Myocyte (in vitro differentiated cells): ENCODE measurements around the gene ODAD3. TPM values are rescaled to one million over a fixed set of nuclear protein-coding genes. Genes with fewer than 3 reads are reported as not detected.
"Not testable (repeated sequence)": the region's sequence is repeated elsewhere in the genome, so short reads cannot be mapped to it uniquely, and the experiment has no call there.

ENCODE experiments used
- DNase-seq: peaks from one replicate; pipeline ENCODE4 v3.0.0-alpha.2; 2012; ENCODE audit warnings: low read depth
- polyA plus RNA-seq: library from polyadenylated mRNA; unstranded; fragments of >200 nt; gene quantifications from one replicate; pipeline ENCODE4 v1.2.1, GENCODE V29; 2012; ENCODE audit warnings: missing spikeins
- total RNA-seq: library from RNA; depleted of rRNA; stranded (reverse); fragments of >200 nt; gene quantifications from 2 replicates; pipeline ENCODE4 v1.2.3, GENCODE V29; 2014

ODAD3 gene
- total RNA-seq, result 0.10 and 0.32 TPM in 2 replicates
- 0.93 TPM for polyA plus RNA-seq

DNA sequence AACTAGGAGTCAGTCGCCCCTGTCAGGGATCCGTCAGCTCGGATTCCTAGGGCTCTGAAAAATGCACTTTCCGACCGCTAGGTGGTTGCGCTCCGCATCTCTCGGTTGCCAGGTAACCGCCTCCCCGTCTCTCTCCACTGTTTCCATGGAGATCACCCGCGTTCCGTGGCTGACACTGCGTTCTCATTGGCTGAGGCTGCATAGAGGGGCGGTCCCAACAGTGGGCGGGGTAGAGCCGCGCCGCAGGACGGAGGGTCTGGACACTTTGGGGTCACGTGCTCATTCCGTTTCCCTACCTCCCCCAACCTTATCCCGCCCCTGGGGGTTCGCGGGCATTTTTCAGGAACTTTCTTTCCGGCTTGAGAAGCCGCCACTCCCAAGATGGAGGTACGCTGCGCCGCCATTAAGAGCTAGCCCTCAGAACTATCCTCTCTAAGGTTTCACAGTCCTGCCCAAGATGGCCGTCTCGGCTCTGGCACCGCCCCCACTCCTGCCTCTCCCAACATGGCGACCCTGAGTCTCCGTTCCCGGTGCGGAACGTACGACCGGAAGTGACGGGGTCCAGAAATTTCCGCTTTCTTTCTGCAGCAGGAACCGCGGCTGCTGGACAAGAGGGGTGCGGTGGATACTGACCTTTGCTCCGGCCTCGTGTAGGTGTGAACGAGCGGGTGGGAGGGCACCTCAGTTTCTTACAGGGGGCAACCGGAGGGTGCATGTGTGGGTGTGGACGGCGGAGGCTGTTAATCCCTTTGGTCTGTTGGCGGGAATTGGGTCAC lies at the start of gene ODAD3, which contains the start of gene PRKCSH:
Gene ODAD3 (minus strand): TSS at position 65 of the 776 bp plus-strand sequence. CDS start 105 bp downstream, outside the sequence.
Gene PRKCSH (plus strand): TSS at position 579 of the 776 bp plus-strand sequence. CDS start 483 bp downstream, outside the sequence.
- peak; percentile 100 for DNase-seq

DNA sequence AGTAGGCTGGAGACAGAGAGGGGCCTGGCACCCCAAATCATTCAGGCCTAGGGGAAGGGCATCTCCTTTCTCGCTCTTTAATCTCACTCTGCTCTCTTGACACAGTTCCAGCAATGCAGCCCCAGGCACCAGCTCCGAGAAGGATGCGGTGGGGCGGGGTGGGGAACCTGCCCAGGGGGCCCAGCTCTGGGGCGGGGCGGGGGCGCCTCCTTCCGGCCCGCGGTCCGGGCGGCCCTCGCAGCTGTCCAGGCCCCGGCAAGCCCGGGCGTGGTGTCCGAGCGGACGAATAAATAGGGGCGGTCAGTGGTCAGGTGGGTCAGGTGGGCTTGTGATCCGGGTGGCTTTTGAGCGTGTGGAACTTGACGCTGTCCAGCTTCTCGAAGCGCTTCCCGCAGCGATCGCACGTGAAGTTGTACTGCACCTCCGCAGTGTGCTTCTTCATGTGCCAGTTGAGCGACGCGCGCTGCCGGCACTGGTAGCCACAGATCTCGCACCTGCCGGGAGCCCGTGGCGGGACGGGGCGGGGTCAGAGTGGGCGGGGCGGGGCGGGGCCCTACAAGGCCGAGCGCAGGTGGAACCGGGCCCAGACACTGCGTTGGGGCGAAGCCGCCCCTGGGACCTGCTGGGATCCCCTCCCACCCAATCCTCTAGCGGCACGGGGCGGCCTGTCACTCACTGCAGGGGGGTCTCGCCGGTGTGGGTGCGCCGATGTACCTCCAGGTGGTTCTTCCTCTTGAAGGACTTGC lies 48.6 kb upstream of the ODAD3 start:
- no peak for DNase-seq

DNA sequence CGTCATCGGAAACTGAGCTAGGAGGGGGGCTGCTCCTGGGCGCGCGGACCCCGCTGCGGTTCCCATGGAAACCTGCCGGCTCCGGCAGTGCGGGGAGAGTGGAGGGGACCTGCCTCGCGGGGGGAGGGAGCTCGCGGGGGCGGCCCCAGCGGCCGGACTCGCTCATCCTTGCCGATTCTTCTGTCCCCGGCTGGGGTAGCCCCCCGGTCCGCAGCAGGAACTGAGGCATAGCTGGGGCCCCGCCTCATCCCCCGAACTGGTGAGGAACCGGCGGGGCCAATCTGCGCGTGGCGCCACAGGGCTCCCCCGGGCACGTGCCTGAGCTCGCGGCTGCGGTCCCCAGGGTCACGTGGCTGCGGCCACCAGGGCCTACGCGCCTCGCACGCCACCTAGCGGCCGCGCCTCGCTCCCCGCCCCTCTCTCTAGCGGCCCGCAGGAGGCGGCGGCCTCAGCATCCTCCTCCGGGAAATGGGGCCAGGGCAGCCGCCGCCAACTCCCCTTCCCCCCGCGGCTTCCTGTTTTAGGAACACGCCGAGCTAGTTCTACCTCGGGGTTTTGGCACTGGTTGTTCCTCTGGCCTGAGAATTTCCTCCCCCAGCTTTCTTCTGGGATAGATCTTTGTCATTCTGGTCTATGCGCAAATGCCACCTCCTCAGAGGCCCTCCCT lies 47.6 kb upstream of the ODAD3 start:
- peak; percentile 68 for DNase-seq

DNA sequence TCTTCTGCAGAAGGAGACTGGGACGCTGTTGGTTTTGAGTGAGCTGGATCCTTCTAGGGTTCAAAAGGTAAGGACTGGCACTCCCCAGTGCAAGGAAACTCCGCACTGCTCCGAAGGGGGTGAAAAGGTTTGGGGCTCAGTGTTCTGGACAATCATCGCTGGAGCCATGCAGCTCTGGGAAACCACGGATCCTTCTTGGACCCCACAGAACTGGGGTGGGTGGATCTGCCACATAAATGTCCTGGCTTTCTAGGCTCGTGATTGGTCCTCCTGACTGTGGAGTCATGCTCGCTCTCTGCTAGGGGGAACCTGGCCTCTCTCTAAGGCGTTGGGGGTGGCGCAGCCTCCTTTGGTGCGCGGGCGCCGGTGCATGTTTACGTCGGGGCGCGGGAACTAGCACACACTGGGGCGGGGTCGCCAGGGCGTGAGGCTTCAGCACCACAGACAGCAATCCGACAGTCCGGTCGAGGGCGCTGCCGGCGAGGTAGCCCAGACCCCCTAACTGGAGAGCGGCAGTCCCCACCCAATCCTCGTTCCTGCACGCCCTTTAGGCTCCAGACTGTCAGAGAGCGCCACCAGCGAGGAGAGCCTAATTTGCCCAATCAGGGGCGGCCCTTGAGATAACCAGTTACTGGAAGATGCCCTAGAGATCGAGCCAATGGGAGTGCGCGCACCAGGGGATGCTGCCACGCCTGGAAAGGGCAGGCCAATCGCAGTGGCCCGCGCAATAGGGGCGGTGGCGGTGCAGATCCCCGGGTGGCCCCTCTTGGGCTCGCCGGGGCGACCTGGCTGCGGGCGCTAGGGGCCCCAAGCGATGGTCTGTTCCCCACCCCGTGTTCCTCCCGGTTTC lies 46.8 kb upstream of the ODAD3 start:
- peak; percentile 70 for DNase-seq

DNA sequence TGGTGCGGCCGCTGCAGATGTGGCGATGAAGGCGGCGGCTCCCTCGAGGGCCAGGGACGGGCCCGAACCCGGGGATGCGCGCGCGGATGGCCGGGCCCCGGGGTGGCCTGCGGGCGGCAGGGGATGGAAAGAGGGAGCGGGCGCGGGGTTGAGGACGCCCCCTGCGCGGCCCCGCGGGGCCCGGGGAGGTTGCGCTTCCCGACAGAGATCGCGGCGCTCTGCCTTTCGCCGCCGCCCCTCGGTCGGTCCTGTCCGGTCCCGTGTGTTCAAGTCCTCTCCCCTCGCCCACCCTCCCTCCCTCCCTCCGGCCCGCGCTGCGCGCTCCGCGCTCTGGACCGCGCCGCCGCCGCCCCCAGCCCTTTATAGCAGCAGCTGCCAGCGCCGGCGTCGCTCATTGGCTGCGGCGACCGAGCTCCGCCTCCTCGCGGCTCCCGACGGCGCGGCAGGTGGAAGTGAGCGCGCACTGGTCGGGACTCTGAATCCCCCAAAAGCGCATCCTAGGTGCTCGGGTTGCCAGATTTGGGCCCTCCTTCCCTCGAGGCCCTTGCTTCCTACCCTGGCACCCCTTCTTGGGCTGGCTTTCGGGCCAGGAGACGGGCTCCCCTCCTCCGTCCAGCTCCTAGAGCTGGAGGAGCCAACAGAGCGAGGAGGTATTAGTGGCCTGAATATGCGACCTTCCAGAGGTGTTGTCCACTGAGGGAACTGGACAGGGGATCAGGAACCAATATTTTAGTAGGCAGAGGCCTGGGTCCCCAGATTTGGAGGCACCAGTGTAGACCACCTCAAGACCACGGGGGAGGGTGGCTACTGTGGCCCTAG lies 46.0 kb upstream of the ODAD3 start, which contains the start of gene ELAVL3:
Gene ELAVL3 (minus strand): TSS at position 332 of the 819 bp plus-strand sequence. CDS start 438 bp downstream, outside the sequence.
- no peak for DNase-seq

DNA sequence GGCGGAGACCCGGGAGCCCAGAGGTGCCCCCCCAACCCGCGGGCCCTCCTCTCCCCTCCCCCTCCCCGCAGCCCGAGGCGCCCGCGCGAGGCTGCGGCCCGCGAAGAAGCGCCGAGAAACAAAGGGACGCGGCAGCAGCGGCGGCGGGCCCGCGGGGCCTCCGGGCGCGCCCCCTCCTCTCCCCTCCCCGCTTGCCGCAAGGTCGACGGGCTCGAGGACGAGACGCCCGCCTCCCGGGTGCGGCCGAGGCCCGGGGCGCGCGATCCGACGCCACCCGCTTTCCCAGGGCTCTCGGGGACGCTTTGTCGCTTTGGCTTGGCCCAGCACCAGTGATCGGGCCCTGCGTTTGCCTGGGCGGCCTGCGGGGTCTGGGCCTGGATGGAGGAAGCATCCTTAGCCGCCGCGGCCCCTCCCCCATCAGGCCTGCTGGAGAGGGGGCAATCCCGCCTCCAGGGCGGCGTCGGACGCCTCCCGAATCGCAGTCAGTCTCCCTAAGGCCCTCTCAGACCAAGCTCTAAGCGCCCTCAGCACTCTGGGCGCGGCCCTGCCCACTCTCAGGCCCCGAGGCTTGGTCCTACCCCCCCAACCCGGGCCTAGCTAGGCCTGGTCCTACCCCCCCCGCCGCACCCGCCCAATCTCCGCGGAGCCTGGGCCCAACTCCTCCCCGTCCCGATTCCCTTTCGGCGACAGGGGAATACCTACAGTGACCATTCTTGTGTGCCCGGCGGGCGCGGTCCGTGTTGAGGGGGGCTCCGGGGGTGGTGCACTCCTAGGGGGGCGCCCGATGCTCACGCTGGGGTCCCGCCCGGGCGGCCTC lies 45.2 kb upstream of the ODAD3 start:
- DNase-seq, result no peak

DNA sequence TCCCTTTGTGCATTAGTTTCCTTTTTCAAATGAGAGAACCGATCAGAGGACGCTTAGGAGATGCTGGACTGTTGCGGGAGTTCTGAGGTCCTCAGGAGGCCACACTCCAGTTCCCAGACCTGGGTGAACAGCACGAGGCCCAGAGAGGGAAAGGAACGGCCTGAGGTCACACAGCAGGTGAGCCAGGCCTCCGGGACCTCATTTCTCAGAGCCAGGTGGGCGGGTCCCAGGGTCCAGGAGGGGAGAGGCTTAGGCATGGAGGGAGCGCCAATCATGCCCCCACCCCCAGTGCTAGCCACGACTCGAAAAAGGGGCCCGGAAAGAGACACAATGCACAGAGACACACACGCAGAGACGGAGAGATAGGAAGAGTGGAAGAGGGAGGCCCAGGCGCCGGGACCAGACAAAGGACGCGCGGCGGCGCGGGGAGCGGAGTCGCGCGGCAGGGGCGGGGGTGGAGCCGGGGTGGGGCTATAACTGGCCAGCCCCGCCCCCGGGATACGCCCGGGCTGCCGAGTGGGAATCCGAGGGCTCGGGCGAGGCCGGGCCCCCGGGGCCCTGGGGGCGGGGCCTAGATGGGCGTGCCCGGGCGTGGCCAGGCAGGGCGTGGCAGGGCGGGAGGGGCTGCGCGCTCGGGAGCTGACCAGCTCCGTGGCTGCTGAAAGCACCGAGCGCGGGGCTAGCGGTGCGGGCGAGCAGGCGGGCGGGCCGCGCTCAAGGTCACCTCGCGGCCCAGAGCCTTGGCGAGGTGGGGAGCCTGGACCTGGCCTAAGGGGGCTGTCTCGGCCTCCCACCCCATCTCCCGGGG lies 44.4 kb upstream of the ODAD3 start:
- no peak for DNase-seq

DNA sequence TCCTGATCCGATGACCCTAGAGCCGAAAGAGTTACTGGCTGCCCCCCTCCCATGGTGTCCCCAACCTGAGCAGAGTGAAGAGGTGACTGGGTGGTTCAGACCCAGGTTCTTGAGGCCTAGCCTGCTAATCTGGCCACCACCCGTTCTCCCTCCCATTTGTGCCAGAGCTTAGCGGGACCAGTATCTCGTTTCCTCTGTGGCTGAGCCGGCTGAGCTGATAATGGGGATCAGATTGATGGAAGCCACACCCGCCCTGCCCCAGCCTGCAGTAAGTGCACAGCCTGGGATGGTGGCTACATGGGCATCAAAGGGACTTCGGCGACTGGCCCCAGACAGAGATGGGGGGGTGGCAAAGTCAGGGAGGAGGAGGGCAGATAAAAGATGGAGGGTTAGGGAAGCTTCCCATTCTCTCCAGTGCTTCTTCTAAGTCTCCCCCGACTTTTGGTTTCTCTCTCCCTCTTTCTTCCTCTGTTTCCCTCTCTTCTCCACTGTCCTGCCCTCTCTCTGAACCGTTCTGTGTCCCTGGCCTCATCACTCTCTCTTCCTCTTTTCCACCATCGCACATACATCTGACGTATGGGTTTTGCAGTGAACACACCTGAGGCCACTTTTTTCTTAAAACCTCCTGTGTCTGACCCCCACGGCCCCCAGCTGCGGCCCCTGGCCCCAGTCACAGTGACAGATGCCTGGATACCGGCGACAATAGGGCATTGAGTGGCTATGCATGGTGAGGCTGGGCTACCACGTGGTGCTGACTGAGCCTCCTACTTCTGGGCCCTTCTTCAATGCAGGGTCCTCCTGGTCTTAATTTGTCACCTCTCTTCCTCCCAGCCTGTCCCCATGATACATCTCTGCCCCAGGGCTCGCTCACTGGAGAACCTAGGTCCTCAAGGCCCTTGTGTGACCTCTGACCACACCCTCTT lies 43.5 kb upstream of the ODAD3 start:
- no peak for DNase-seq

DNA sequence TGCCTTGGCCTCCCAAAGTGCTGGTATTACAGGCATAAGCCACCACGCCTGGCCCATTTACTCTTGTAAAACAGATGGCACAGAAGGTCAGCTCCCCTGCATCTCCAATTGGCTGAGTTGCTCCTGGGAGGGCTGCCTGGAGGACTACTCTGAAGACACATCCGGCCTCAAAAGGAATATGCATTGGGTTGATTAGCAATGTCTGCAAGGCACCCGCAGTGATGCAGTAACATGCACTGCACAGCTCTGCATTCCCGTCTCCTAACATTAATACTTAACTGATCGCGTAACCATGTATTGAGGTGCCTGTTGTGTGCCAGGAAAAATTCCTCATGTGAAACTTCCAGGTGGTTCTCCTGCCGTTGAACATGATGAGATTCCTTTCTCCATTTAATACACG lies 40.9 kb upstream of the ODAD3 start:
- DNase-seq, result no peak

DNA sequence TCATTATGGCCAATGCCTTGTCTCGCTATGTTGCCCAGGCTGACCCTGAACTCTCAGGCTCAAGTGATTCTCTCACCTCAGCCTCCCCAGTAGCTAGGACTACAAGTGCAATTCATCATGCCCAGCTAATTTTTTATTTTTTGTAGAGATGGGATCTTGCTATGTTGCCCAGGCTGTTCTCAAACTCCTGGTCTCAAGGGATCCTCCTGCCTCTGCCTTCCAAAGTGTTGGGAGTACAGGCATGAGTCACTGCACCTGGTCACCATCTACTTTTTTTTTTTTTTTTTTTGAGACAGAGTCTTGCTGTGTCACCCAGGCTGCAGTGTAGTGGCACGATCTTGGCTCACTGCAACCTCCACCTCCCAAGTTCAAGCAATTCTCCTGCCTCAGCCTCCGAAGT lies 40.4 kb upstream of the ODAD3 start:
- not testable (repeated sequence) for DNase-seq

DNA sequence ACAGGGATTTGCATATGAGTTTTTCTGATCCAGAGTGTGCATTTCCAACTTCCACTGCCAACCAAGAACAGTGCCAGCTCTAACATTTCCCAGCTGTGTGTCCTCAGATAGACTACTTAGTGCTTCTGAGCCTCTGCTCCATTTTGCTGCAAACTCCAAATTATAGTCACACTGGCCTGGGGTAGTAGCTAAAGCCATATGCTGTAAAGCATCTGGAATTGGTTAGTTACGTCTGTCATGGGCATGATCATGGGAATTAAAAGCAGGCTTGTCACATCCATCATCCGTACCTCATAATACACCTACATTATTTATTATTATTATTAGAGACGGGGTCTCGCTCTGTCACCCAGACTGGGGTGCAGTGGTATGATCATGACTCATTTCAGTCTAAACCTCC lies 38.8 kb upstream of the ODAD3 start:
- no peak for DNase-seq

DNA sequence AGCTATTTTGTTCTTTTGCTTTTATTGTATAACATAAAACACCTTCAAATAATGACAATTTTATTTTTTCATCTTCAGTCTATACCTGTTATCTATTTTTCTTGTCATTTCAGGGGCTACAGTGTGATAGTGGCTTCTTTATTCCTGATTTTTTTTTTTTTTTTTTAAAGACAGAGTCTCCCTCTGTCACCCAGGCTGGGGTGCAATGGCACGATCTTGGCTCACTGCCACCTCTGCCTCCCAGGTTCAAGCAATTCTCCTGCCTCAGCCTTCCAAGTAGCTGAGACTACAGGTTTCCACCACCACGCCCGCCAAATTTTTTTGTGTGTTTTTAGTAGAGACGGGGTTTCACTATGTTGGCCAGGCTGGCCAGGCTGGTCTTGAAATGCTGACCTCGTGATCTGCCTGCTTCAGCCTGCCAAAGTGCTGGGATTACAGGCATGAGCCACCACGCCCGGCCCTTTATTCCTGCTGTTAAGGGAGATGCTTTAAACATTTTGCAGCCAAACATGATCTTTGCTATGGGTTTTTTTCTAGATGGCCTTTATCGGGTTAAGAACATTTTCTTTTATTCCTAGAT lies 33.4 kb upstream of the ODAD3 start:
- not testable (repeated sequence) for DNase-seq

DNA sequence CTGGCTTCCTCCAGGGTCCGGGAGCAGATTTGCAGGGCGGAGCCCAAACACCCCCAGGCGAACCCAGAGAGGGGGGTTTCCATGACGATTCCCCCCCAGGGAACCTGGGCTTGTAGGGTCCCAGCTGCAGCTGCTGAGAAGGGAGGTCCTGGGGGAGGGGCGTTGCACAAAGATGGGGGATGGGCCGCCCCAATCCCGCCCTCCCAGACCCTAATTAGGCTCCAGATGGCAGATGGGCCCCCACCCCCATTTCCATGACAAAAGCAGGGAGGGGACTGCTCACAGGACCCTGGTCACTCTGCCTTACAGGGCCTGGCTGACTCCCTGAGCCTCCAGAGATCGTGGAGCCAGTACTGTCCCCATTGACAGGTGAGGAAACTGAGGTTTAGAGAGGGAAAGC lies 30.7 kb upstream of the ODAD3 start:
- no peak for DNase-seq

DNA sequence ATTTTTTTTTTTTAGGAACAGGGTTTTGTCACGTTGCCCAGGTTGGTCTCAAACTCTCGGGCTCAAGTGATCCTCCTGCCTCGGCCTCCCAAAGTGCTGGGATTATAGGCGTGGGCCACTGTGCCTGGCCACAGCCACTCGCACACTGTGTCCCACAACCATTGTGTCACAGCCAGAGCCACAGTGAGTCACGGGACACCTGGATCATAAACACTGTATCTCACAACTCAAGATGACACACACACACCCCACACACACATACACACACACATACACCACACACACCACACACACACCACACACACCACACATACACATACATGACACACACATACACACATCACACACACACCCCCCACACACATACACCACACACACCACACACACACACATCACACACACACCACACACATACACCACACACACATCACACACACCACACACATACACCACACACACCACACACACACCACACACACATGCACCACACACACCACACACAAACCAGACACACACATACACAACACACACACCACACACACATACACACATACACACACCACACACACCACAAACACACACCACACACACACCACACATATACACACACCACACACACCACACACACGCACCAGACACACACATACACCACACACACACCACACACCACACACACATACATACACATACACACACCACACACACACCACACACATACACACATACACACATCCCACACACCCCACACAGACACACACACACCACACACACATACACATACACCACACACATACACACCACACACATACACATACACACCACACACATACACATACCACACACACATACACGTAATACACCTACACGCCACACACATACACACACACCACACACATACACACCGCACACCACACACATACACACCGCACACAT lies 29.7 kb upstream of the ODAD3 start:
- DNase-seq, result no peak

DNA sequence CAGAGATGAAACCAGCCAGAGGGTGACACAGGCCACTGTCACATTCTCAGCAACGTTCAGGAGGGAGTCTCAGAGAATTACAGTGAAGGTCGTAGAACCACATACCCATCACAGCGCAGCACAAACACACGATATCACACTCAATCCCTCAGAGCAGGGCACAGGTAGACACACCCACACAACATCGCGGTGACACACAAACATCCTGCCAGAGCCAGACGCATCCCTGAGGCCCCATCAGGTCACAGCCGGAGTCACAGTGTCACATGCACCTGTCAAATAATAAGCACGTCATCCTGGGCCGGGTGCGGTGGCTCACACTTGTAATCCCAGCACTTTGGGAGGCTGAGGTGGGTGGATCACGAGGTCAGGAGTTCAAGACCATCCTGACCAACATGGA lies 28.5 kb upstream of the ODAD3 start:
- DNase-seq, result no peak

DNA sequence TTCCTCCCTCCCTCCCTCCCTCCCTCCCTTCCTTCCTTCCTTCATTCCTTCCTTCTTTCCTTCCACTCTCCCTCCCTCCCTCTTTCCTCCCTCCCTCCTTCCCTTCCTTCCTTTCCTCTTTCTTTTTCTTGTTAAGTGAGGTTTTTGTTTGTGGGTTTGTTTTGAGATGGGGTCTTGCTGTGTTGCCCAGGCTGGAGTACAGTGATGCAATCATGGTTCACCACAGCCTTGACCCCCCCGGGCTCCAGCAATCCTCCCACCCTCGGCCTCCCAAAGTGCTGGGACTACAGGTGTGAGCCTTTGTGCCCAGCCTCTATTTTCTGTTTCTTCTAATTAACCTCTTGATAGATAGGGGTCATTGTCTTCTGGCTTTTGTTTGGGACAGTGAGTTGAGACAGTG lies 26.5 kb upstream of the ODAD3 start:
- no peak for DNase-seq
